ENCODE measurements around the gene MCF2L2.

DNA sequence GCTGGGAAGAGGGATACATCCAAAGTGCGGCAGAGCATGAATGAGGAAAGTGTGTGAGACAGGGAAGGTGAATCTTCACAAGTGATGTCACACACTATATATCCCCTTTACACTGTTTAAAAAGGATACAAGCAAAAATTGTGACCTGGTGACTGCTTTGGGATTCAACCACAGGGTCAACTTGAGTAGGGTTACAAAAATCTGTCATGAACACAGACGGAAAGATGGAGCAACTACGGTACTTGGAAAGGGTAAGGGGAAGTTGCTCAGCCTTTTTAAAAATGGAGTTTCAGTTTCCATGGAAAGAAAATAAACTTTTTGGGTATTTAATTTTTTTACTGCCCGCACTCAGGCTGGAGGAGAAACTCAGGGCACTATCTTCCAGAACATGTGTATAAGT lies 115.1 kb downstream of the MCF2L2 start:
- TF ChIP-seq, protein P1, sequence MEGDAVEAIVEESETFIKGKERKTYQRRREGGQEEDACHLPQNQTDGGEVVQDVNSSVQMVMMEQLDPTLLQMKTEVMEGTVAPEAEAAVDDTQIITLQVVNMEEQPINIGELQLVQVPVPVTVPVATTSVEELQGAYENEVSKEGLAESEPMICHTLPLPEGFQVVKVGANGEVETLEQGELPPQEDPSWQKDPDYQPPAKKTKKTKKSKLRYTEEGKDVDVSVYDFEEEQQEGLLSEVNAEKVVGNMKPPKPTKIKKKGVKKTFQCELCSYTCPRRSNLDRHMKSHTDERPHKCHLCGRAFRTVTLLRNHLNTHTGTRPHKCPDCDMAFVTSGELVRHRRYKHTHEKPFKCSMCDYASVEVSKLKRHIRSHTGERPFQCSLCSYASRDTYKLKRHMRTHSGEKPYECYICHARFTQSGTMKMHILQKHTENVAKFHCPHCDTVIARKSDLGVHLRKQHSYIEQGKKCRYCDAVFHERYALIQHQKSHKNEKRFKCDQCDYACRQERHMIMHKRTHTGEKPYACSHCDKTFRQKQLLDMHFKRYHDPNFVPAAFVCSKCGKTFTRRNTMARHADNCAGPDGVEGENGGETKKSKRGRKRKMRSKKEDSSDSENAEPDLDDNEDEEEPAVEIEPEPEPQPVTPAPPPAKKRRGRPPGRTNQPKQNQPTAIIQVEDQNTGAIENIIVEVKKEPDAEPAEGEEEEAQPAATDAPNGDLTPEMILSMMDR (IDR thresholded peaks at IDR 0.05) = no peak
- TF ChIP-seq POLR2A (IDR thresholded peaks at IDR 0.05) = no peak
